ENCODE data around the gene SLC45A2. TPM values are rescaled to one million over a fixed set of nuclear protein-coding genes. Genes with fewer than 3 reads are reported as not detected.

Gene SLC45A2
- total RNA-seq, 4 donors from 2014 or later, result 1.2 to 7.6 (median 1.9) TPM

DNA sequence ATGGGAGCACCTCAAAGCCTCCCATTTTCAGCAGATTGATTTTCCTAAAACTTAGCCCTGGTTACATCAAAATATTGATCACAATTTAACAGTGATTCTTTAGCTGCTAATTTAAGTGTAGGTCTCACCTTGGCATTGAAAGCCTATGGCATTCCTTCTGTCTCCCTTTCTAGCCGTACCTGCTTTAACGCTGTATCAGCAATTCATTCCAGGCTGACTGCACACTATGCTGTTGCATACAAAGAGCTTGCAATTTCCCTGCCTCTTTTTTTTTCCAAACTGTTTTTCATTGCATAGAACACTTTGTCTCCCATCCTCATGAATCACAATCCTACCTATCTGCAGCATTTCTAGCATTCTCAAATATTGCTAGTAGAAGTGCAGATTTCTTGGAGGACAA is 32.3 kb upstream of the SLC45A2 start:
- Histone ChIP-seq H3K27me3 (no peaks in the 10 kb centered on the region), H3K27ac (no peak overlapping the region), H3K4me3 (no peak overlapping the region), H3K36me3 (peaks cover 10% of the 10 kb centered on the region), H3K9me3 (no peaks in the 10 kb centered on the region), H3K4me1 (no peaks in the 10 kb centered on the region)
- no peak for DNase-seq (ENCODE audit: low spot score in 2 of 2)
- 85% methylated on average over 2 of the region's 2 CpGs for WGBS
- TF ChIP-seq, protein P1, sequence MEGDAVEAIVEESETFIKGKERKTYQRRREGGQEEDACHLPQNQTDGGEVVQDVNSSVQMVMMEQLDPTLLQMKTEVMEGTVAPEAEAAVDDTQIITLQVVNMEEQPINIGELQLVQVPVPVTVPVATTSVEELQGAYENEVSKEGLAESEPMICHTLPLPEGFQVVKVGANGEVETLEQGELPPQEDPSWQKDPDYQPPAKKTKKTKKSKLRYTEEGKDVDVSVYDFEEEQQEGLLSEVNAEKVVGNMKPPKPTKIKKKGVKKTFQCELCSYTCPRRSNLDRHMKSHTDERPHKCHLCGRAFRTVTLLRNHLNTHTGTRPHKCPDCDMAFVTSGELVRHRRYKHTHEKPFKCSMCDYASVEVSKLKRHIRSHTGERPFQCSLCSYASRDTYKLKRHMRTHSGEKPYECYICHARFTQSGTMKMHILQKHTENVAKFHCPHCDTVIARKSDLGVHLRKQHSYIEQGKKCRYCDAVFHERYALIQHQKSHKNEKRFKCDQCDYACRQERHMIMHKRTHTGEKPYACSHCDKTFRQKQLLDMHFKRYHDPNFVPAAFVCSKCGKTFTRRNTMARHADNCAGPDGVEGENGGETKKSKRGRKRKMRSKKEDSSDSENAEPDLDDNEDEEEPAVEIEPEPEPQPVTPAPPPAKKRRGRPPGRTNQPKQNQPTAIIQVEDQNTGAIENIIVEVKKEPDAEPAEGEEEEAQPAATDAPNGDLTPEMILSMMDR (IDR thresholded peaks at IDR 0.05), result no peak
- TF ChIP-seq EP300 (IDR thresholded peaks at IDR 0.05), result no peak
- no peak for TF ChIP-seq POLR2A (IDR thresholded peaks at IDR 0.05)
- TF ChIP-seq POLR2AphosphoS5 (IDR thresholded peaks at IDR 0.05), result no peak

DNA sequence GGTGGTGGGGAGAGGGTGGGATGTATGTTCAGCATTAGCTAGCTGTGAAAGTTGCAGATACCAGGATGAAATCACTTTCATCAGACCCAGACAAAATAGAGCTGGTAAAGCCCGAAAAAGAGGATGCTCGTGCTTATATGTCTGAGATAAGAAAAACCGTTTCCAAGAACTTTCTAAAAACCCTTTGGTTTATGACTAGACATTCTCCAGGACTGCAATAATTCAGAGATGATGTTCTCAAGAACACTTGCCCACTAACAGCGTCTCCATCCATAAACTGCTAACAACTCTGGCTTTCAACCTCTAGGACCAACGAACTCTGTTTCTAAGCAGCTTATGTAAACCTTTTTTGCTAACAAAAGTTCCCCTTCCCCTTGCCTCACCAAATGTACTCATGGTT is 31.7 kb upstream of the SLC45A2 start:
- H3K36me3 ChIP-seq, result peaks cover 10% of the 10 kb centered on the region
- H3K9me3 ChIP-seq, result no peaks in the 10 kb centered on the region
- 80% methylated on average over 5 of the region's 5 CpGs for WGBS
- no peaks in the 10 kb centered on the region for H3K27me3 ChIP-seq
- no peak overlapping the region for H3K27ac ChIP-seq
- H3K4me1 ChIP-seq, result no peaks in the 10 kb centered on the region
- TF ChIP-seq POLR2AphosphoS5 (IDR thresholded peaks at IDR 0.05) (no peak), EP300 (IDR thresholded peaks at IDR 0.05) (no peak), POLR2A (IDR thresholded peaks at IDR 0.05) (no peak)
- TF ChIP-seq, protein P1 (IDR thresholded peaks at IDR 0.05), result no peak
- H3K4me3 ChIP-seq, result no peak overlapping the region
- DNase-seq (ENCODE audit: low spot score in 2 of 2), result no peak

DNA sequence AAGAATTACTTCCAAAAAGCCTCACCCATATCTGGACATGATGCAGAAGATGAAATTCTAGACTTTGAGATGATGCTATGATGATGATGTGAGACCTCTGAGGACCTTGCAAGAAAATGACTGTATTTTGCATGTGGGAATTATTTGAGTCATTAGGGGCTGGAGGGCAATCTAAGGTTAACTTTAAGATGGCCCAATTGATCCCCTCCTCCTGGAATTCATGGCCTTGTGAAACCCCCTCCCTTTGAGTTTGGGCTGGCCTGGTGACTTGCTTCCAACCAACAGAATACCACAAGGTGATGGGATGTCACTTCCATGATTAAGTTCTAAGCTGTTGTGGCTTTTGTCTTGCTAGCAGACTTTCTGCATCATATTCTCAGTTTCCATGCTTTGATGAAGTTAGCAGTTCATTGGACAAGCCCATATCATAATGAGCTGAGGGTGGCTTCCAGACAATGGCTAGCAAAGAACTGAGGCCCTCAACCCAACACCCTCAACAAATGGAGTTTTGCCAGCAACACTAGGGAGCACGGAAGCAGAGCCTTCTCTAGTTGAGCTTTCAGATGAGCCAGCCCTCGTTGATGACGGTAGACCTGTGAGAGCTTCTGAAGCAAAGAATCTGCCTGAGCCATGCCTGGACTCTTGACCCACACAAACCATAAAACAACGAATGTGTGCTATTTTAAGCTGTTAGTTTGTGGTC is 30.8 kb upstream of the SLC45A2 start:
- no peak overlapping the region for H3K27ac ChIP-seq

DNA sequence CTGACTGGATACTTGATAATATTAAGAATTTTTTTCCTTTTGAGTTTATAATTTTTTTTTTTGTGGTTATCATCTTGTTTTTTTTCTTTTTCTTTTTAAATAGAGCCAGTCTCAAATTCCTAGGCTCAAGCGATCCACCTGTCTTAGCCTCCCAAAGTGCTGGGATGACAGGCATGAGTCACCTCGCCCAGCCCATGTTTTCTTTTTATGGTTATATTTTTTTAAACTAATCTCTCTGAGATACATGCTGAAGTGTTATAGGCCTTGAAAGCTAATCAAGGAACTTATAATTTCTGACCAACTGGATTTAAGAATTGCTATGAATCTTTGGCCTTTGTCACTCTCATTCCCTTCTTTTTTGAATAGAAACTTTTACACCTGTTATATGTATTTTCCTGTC is 30.1 kb upstream of the SLC45A2 start:
- H3K27ac ChIP-seq, result no peak overlapping the region
- 95% methylated on average over 2 of the region's 2 CpGs for WGBS
- TF ChIP-seq POLR2A (IDR thresholded peaks at IDR 0.05), result no peak
- no peak for TF ChIP-seq POLR2AphosphoS5 (IDR thresholded peaks at IDR 0.05)
- TF ChIP-seq, protein P1 (IDR thresholded peaks at IDR 0.05), result no peak
- no peak for TF ChIP-seq EP300 (IDR thresholded peaks at IDR 0.05)
- H3K36me3 ChIP-seq, result no peaks in the 10 kb centered on the region
- DNase-seq (ENCODE audit: low spot score in 2 of 2), result no peak
- no peaks in the 10 kb centered on the region for H3K27me3 ChIP-seq
- H3K4me1 ChIP-seq, result no peaks in the 10 kb centered on the region
- H3K4me3 ChIP-seq, result no peak overlapping the region
- no peaks in the 10 kb centered on the region for H3K9me3 ChIP-seq

More for the DNA sequence above, 30.8 kb upstream of the SLC45A2 start:
- H3K4me3 ChIP-seq, result no peak overlapping the region
- DNase-seq (ENCODE audit: low spot score in 2 of 2), result no peak
- no peaks in the 10 kb centered on the region for H3K27me3 ChIP-seq
- H3K4me1 ChIP-seq, result no peaks in the 10 kb centered on the region
- WGBS, result 86% methylated on average over 4 of the region's 4 CpGs
- TF ChIP-seq POLR2AphosphoS5 (IDR thresholded peaks at IDR 0.05), result no peak
- TF ChIP-seq, protein P1 (IDR thresholded peaks at IDR 0.05), result no peak
- H3K36me3 ChIP-seq, result peaks cover 4% of the 10 kb centered on the region
- no peaks in the 10 kb centered on the region for H3K9me3 ChIP-seq

DNA sequence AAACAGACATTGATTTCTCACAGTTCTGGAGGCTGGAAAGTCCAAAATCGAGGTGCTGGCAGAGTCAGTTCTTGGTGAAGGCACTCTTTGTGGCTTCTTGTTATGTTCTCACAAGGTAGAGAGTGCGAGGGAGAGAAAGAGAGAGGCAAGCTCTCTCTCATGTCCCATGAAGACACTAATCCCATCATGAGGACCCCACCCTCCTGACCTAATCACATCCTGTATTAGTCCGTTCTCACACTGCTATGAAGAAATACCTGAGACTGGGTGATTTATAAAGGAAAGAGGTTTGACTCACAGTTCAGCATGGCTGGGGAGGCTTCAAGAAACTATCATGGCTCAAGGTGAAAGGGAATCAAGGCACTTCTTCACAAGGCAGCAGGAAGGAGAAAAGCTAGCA is 29.1 kb upstream of the SLC45A2 start:
- Histone ChIP-seq H3K4me1 (peaks cover 6% of the 10 kb centered on the region), H3K4me3 (no peak overlapping the region), H3K27ac (no peak overlapping the region), H3K27me3 (no peaks in the 10 kb centered on the region), H3K9me3 (no peaks in the 10 kb centered on the region), H3K36me3 (no peaks in the 10 kb centered on the region)
- TF ChIP-seq, protein P1 (IDR thresholded peaks at IDR 0.05), result no peak
- TF ChIP-seq POLR2A (IDR thresholded peaks at IDR 0.05), result no peak
- TF ChIP-seq EP300 (IDR thresholded peaks at IDR 0.05), result no peak
- no peak for TF ChIP-seq POLR2AphosphoS5 (IDR thresholded peaks at IDR 0.05)
- DNase-seq (ENCODE audit: low spot score in 2 of 2), result no peak
- WGBS, result 94% methylated on average over 3 of the region's 3 CpGs
